Measurements from ENCODE around the gene CEP131.

The CEP131 gene

GRCh38 chr17:81222620-81222905 lies 202 bp downstream of the CEP131 start:
- peak overlapping the region; percentile 61 for H3K4me3 ChIP-seq (ENCODE audit: control insufficient read depth, low read depth, low read length)
- DNase-seq (ENCODE audit: low read depth): no peak
- no peak for TF ChIP-seq CTCF (conservative IDR thresholded peaks at IDR 0.05; ENCODE audit: control insufficient read depth, insufficient read depth, low read depth, low read length)

GRCh38 chr17:81221842-81222619 lies 734 bp downstream of the CEP131 start:
- no peak for TF ChIP-seq CTCF (conservative IDR thresholded peaks at IDR 0.05; ENCODE audit: control insufficient read depth, insufficient read depth, low read depth, low read length)
- DNase-seq (ENCODE audit: low read depth): no peak
- H3K4me3 ChIP-seq (ENCODE audit: control insufficient read depth, low read depth, low read length): peak overlapping the region; percentile 61

GRCh38 chr17:81221371-81221841 lies 1.4 kb downstream of the CEP131 start:
- peak overlapping the region; percentile 61 for H3K4me3 ChIP-seq (ENCODE audit: control insufficient read depth, low read depth, low read length)
- TF ChIP-seq CTCF (conservative IDR thresholded peaks at IDR 0.05; ENCODE audit: control insufficient read depth, insufficient read depth, low read depth, low read length): no peak
- no peak for DNase-seq (ENCODE audit: low read depth)

GRCh38 chr17:81219476-81220180 lies 3.1 kb downstream of the CEP131 start:
- TF ChIP-seq CTCF (conservative IDR thresholded peaks at IDR 0.05; ENCODE audit: control insufficient read depth, insufficient read depth, low read depth, low read length): no peak
- DNase-seq (ENCODE audit: low read depth): no peak
- H3K4me3 ChIP-seq (ENCODE audit: control insufficient read depth, low read depth, low read length): no peak overlapping the region

- no peak overlapping the region for H3K4me3 ChIP-seq (ENCODE audit: control insufficient read depth, low read depth, low read length)
- DNase-seq (ENCODE audit: low read depth): no peak
- TF ChIP-seq CTCF (conservative IDR thresholded peaks at IDR 0.05; ENCODE audit: control insufficient read depth, insufficient read depth, low read depth, low read length): no peak
These were observed 3.8 kb downstream of the CEP131 start for GRCh38 chr17:81218991-81219390.

GRCh38 chr17:81218459-81218858 lies 4.3 kb downstream of the CEP131 start:
- DNase-seq (ENCODE audit: low read depth): no peak
- no peak overlapping the region for H3K4me3 ChIP-seq (ENCODE audit: control insufficient read depth, low read depth, low read length)
- no peak for TF ChIP-seq CTCF (conservative IDR thresholded peaks at IDR 0.05; ENCODE audit: control insufficient read depth, insufficient read depth, low read depth, low read length)

Measured in fibroblast of mammary gland (primary cell).